ENCODE data around the gene GPATCH1.

Gene GPATCH1

GRCh38 chr19:33052352-33052972 lies 28.5 kb upstream of the GPATCH1 start (continued):
- TF ChIP-seq ZNF513 (tag by site-specific recombination; IDR thresholded peaks at IDR 0.05) (no peak), ZEB2 (tag by site-specific recombination; IDR thresholded peaks at IDR 0.05) (peak; percentile 42; the same call in 1 of the 2 replicates), ZNF664 (tag by site-specific recombination; IDR thresholded peaks at IDR 0.05) (peak; percentile 100), ZXDB (tag by site-specific recombination; IDR thresholded peaks at IDR 0.05) (0 out of 2 replicates have a peak, but pooled peaks have one; percentile 41), ZNF791 (tag by site-specific recombination; IDR thresholded peaks at IDR 0.05) (no peak), ZBTB17 (tag by site-specific recombination; IDR thresholded peaks at IDR 0.05) (peak; percentile 98), PRDM6 (tag by site-specific recombination; IDR thresholded peaks at IDR 0.05) (peak; percentile 90; the same call in 1 of the 2 replicates), RBAK (tag by site-specific recombination; IDR thresholded peaks at IDR 0.05) (0 out of 2 replicates have a peak, but pooled peaks have one; percentile 6), ZNF449 (tag by site-specific recombination; IDR thresholded peaks at IDR 0.05) (peak; percentile 75), ZNF843 (tag by site-specific recombination; IDR thresholded peaks at IDR 0.05) (0 out of 2 replicates have a peak, but pooled peaks have one; percentile 24), TRIM28 (IDR thresholded peaks at IDR 0.05; ENCODE audit: borderline replicate concordance, low read length) (no peak), ZNF629 (tag by site-specific recombination; IDR thresholded peaks at IDR 0.05) (no peak; the same call in none of the 2 replicates), ZNF600 (tag by site-specific recombination; IDR thresholded peaks at IDR 0.05) (peak; percentile 53; the same call in 1 of the 2 replicates), ZNF776 (tag by site-specific recombination; IDR thresholded peaks at IDR 0.05; ENCODE audit: borderline replicate concordance) (no peak), ZIC2 (tag by site-specific recombination; IDR thresholded peaks at IDR 0.05) (peak; percentile 41), ZNF423 (tag by site-specific recombination; IDR thresholded peaks at IDR 0.05) (no peak), ZNF341 (tag by site-specific recombination; IDR thresholded peaks at IDR 0.05; ENCODE audit: low read depth) (peak; percentile 64; the same call in 1 of the 2 replicates), ZSCAN5A (tag by site-specific recombination; IDR thresholded peaks at IDR 0.05) (no peak), PRDM10 (tag by site-specific recombination; IDR thresholded peaks at IDR 0.05) (peak; percentile 91)
